MM.1S (cell line): ENCODE measurements around the gene VCP.

ENCODE experiments used
- DNase-seq: peaks from one replicate; pipeline ENCODE4 v3.0.0-alpha.2; 2015
- H2AFZ ChIP-seq: fragments of 300-600 bp; sonication (generic); 2 replicates; pipeline ENCODE4 v1.6.0; 2016; ENCODE audit warnings: antibody characterized with exemption, low read length
- H3F3A ChIP-seq: fragments of 300-600 bp; sonication (generic); 2 replicates; pipeline ENCODE4 v1.6.1; 2016; ENCODE audit warnings: mild to moderate bottlenecking, antibody characterized with exemption, low read length, moderate library complexity, mixed read lengths; ENCODE audit not compliant: insufficient read depth
- H3K27ac ChIP-seq: fragments of 300-600 bp; sonication (generic); 2 replicates; pipeline ENCODE4 v1.5.1; 2016; ENCODE audit warnings: mild to moderate bottlenecking, low read length
- H3K27me3 ChIP-seq: fragments of 300-600 bp; sonication (generic); replicated peaks from 2 replicates; pipeline ENCODE4 v1.6.0; 2016; ENCODE audit warnings: low read length; ENCODE audit not compliant: insufficient read depth
- H3K36me3 ChIP-seq: fragments of 300-600 bp; sonication (generic); replicated peaks from 2 replicates; pipeline ENCODE4 v1.6.1; 2016; ENCODE audit warnings: mild to moderate bottlenecking, low read length, mixed read lengths; ENCODE audit not compliant: insufficient read depth
- H3K4me1 ChIP-seq: fragments of 300-600 bp; sonication (generic); 2 replicates; pipeline ENCODE4 v1.6.1; 2016; ENCODE audit warnings: low read length, mixed read lengths
- H3K4me2 ChIP-seq: fragments of 300-600 bp; sonication (generic); 2 replicates; pipeline ENCODE4 v1.6.0; 2016; ENCODE audit warnings: low read depth, low read length
- H3K4me3 ChIP-seq: fragments of 300-600 bp; sonication (generic); 2 replicates; pipeline ENCODE4 v1.5.1; 2016; ENCODE audit warnings: low read length, mixed read lengths
- H3K79me2 ChIP-seq: fragments of 300-600 bp; sonication (generic); 2 replicates; pipeline ENCODE4 v1.6.1; 2016; ENCODE audit warnings: mixed run types, low read length, mixed read lengths
- H3K9ac ChIP-seq: fragments of 300-600 bp; sonication (generic); 2 replicates; pipeline ENCODE4 v1.6.1; 2016; ENCODE audit warnings: low read length, mixed read lengths
- H3K9me2 ChIP-seq: fragments of 300-600 bp; sonication (generic); replicated peaks from 2 replicates; pipeline ENCODE4 v1.6.1; 2016; ENCODE audit warnings: mild to moderate bottlenecking, low read length, mixed read lengths; ENCODE audit not compliant: insufficient read depth
- H3K9me3 ChIP-seq: fragments of 300-600 bp; sonication (generic); replicated peaks from 2 replicates; pipeline ENCODE4 v1.6.1; 2016; ENCODE audit warnings: mild to moderate bottlenecking, low read length, mixed read lengths; ENCODE audit not compliant: insufficient read depth
- H4K20me1 ChIP-seq: fragments of 300-600 bp; sonication (generic); 2 replicates; pipeline ENCODE4 v1.6.1; 2016; ENCODE audit warnings: mild to moderate bottlenecking, low read length, moderate library complexity, mixed read lengths; ENCODE audit not compliant: insufficient read depth
- EZH2 ChIP-seq: fragments of 300-600 bp; sonication (generic); optimal IDR thresholded peaks from 2 replicates; pipeline ENCODE3; 2017; ENCODE audit warnings: low read depth, mild to moderate bottlenecking, antibody characterized with exemption, low read length, mixed read lengths
- EZH2phosphoT487 ChIP-seq: fragments of 300-600 bp; sonication (generic); IDR thresholded peaks from 2 replicates; pipeline ENCODE4 v1.6.1; 2018; ENCODE audit warnings: antibody characterized with exemption, low read length
- TF ChIP-seq, protein P1 (sequence below): fragments of 300-600 bp; sonication (generic); IDR thresholded peaks from 2 replicates; pipeline ENCODE4 v1.5.1; 2016; ENCODE audit warnings: antibody characterized with exemption, low read length, mixed read lengths

The VCP gene

DNA sequence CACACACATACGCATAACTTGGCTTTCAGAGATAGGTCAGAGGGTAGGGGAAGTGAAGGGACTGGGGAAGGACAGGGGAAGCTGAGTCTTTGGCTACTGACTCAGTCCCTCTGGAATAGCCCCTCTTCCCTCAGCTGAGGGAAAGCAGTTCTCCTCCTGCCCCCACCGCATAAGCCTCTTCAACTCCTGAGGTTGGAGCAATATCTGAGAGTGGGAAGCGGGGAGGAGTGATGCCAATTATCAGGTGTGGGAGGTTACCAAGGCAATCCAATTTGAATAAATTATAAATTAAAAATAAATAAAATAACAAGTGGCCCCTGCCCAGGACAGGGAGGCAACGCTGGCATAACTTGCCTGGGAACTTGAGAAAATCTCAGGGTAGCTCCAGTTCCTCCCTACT lies 32.2 kb upstream of the VCP start:
- 0 out of 2 replicates have a peak, but pooled peaks cover 4% of the 10 kb centered on the region for H3K36me3 ChIP-seq
- DNase-seq, result no peak
- H3K9me3 ChIP-seq, result no peaks in the 10 kb centered on the region
- peaks cover 23% of the 10 kb centered on the region for H3K79me2 ChIP-seq
- TF ChIP-seq, protein P1, sequence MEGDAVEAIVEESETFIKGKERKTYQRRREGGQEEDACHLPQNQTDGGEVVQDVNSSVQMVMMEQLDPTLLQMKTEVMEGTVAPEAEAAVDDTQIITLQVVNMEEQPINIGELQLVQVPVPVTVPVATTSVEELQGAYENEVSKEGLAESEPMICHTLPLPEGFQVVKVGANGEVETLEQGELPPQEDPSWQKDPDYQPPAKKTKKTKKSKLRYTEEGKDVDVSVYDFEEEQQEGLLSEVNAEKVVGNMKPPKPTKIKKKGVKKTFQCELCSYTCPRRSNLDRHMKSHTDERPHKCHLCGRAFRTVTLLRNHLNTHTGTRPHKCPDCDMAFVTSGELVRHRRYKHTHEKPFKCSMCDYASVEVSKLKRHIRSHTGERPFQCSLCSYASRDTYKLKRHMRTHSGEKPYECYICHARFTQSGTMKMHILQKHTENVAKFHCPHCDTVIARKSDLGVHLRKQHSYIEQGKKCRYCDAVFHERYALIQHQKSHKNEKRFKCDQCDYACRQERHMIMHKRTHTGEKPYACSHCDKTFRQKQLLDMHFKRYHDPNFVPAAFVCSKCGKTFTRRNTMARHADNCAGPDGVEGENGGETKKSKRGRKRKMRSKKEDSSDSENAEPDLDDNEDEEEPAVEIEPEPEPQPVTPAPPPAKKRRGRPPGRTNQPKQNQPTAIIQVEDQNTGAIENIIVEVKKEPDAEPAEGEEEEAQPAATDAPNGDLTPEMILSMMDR, result no peak
- TF ChIP-seq EZH2phosphoT487 (no peak), EZH2 (no peak)
- H3K4me2 ChIP-seq, result no peak overlapping the region
- H3K9ac ChIP-seq, result no peak overlapping the region
- H3F3A ChIP-seq, result peaks cover 10% of the 10 kb centered on the region; the same call in 1 of the 2 replicates
- H3K9me2 ChIP-seq, result no peaks in the 10 kb centered on the region
- H3K27me3 ChIP-seq, result no peaks in the 10 kb centered on the region
- H3K27ac ChIP-seq, result peak overlapping the region; percentile 83; the same call in 1 of the 2 replicates
- H3K4me1 ChIP-seq, result peaks cover 11% of the 10 kb centered on the region
- H2AFZ ChIP-seq, result no peak overlapping the region
- H3K4me3 ChIP-seq, result no peak overlapping the region
- no peaks in the 10 kb centered on the region for H4K20me1 ChIP-seq

DNA sequence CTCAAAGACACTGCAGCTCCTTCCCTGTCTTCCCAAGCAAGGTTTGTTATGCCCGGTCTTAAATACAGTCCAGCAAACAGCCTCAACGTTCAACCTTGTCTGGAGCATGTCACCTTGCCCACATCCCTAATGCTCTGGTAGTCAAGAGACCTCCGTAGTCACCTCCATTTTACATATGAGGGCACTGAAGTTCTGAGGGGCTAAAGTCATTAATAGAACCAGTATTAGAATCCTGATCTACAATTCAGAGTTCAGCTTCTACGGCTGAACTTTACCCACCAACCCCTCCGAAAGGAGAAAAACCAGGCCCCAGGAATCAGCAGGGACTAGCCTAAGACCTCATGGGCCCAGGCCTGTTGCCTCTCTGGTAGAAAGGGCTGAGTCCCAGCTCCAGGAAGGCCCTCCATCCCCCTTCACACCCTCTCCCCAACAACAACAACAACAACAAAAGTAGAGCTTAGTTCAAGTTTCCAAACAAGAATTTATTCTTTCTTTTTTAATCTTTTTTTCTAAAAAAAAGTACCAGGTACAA lies 31.3 kb upstream of the VCP start:
- Histone ChIP-seq H3K9ac (peak overlapping the region; percentile 93), H3K4me3 (peak overlapping the region; percentile 86), H3K9me3 (no peaks in the 10 kb centered on the region), H3F3A (peaks cover 10% of the 10 kb centered on the region; the same call in 1 of the 2 replicates), H3K4me1 (peaks cover 11% of the 10 kb centered on the region), H2AFZ (peak overlapping the region; percentile 69), H3K9me2 (no peaks in the 10 kb centered on the region), H3K36me3 (0 out of 2 replicates have a peak, but pooled peaks cover 4% of the 10 kb centered on the region), H3K79me2 (peaks cover 23% of the 10 kb centered on the region), H3K27me3 (no peaks in the 10 kb centered on the region), H3K27ac (peak overlapping the region; percentile 83), H4K20me1 (no peaks in the 10 kb centered on the region), H3K4me2 (peak overlapping the region; percentile 82)
- no peak for DNase-seq
- TF ChIP-seq EZH2 (no peak), EZH2phosphoT487 (no peak)
- TF ChIP-seq, protein P1, result no peak

- H3K9me2 ChIP-seq, result no peaks in the 10 kb centered on the region
- no peaks in the 10 kb centered on the region for H3K27me3 ChIP-seq
- TF ChIP-seq EZH2phosphoT487 (no peak), EZH2 (no peak)
- TF ChIP-seq, protein P1, result no peak
- peak within 1 kb of the TSS; percentile 86 for H3K4me3 ChIP-seq
- peak within 1 kb of the TSS; percentile 69 for H2AFZ ChIP-seq
- H3K4me2 ChIP-seq, result peak within 1 kb of the TSS; percentile 82
- peak; percentile 96 for DNase-seq
- peaks cover 23% of the 10 kb centered on the region for H3K79me2 ChIP-seq
- H3K9ac ChIP-seq, result peak within 1 kb of the TSS; percentile 93
- no peaks in the 10 kb centered on the region for H3K9me3 ChIP-seq
- no peaks in the 10 kb centered on the region for H4K20me1 ChIP-seq
- peak within 1 kb of the TSS; percentile 83 for H3K27ac ChIP-seq
- peaks cover 11% of the 10 kb centered on the region for H3K4me1 ChIP-seq
- H3K36me3 ChIP-seq, result 0 out of 2 replicates have a peak, but pooled peaks cover 4% of the 10 kb centered on the region
- peaks cover 10% of the 10 kb centered on the region; the same call in 1 of the 2 replicates for H3F3A ChIP-seq
Observed at GRCh38 chr9:35102769-35103659, 30.6 kb upstream of the VCP start, which contains the start of gene STOML2. STOML2 (minus strand) TSS chr9:35103131; CDS start chr9:35103094, 37 bp downstream.
